GM04503 (cell line): ENCODE data around the gene ELOVL1.
"Not testable (repeated sequence)": the region's sequence is repeated elsewhere in the genome, so short reads cannot be mapped to it uniquely, and the experiment has no call there.

Source experiments
- DNase-seq: peaks from one replicate; pipeline ENCODE4 v3.0.0-alpha.2; 2012; ENCODE audit warnings: low read depth

The ELOVL1 gene

DNA sequence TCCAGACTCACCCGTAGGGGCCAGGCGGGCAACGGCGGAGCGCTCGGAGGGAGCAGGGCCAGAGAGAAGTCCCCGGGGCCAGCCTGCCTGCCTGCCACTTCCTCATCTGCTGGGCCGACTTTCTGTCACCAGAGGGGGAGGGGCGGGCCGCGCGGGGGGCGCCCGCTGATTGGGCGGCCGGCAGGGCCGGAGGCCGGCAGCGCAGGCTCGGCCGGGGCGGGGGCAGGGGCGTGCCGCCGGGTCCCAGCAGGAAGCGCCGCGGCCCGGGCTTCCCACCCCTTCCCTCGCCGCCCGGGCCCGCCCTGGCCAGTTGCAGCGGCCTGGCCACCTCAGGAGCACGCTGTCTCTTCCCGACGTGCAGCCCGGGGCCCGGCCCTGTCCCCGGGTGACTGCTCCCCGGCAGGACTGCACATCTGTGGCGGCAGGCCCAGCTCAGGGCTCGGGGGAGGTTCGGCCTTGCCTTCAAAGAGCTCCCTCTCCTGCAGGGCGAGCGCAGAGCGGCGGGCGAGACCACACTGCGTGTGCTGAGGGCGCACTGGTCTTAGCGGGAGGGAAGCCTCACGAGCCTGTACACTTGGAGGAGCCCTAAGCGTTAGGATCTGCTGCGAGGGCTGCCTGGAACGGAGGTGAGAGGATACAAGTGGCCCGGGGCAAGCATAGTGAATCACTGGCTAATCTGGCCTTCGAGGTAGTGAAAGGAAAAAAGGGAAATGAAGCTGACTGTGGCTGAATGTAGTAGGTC lies at the start of gene ELOVL1:
TSS of gene ELOVL1 (minus strand) at position 108 of the 742 bp plus-strand sequence. CDS start 2,402 bp downstream, outside the sequence.
- DNase-seq, result peak; percentile 49

- DNase-seq, result no peak
These were observed 48.1 kb upstream of the ELOVL1 start for GRCh38 chr1:43415901-43416300.

GRCh38 chr1:43414634-43415223 lies 46.9 kb upstream of the ELOVL1 start:
- no peak for DNase-seq

- not testable (repeated sequence) for DNase-seq
These were observed 45.6 kb upstream of the ELOVL1 start for GRCh38 chr1:43413426-43413825.

- DNase-seq, result no peak
These were observed 42.8 kb upstream of the ELOVL1 start for GRCh38 chr1:43410571-43410970.

GRCh38 chr1:43405876-43406234 lies 38.0 kb upstream of the ELOVL1 start:
- DNase-seq, result no peak

GRCh38 chr1:43405219-43405875 lies 37.5 kb upstream of the ELOVL1 start:
- no peak for DNase-seq

DNA sequence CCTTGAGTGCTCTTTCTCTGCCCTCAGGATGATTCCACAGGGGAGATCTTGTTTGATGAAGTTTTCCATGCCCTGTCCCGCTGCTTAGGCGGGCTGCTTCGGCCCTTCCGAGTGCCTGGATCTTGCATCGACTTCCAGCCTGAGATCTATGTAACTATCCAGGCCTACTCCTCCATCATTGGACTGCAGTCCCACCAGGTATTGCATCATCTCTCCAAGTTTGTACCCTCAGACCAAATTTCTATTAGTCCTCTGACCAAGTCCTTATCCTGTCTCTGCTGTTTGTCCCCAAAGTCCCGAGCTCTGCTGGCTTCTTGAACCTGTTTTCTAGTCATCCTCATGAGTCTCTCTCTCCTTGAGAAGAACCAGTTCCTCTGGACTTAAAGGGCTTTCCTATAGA lies 36.5 kb upstream of the ELOVL1 start:
- no peak for DNase-seq

DNA sequence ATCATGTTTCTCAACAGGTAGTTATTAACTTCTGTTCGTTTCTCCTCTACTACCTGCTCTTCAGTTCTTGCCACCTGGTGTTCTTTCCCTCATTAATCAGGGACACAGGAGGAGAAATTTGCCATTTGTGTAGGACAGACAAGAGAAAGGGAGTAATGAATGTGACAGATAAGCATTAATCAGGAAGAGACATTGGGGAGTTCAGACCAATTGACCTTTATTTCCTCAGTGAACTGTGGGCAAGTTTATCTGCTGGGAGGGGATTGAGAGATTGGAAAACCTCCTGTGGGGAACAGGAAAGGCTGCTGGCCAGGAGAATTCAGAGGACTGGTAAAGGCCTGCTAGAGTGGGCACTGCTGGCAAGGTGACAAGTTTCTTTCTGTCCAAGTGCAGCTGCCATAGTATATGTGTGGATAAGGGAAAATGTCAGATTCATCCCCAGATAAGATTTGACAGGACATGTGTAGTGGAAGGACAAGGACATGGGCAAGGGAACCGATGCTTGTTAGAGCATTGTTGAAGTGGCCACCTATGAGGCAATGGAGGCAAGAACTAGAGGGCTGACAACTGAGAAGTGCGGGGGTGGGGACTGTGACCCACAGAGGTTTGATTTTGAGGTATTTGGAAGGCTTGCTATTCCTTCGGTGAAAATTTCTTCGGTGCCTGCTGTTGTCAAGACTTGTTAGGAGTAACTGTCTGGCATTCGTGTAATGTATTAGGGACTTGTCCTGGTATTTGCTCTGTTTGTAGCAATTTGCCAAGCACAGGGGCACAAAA lies 34.5 kb upstream of the ELOVL1 start:
- no peak for DNase-seq

DNA sequence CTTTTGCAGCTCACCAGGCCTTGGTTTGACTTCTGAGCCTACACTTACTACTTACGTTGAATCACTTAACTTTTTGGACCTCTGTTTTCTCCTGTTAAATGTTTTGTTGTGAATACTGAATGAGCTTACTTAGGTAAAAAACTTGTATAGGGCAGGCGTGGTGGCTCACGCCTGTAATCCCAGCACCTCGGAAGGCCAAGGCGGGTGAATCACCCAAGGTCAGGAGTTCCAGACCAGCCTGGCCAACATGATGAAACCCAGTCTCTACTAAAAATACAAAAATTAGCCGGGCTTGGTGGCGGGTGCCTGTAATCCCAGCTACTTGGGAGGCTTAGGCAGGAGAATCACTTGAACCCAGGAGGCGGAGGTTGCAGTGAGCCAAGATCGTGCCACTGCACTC lies 32.6 kb upstream of the ELOVL1 start:
- DNase-seq, result not testable (repeated sequence)

GRCh38 chr1:43398227-43398626 lies 30.4 kb upstream of the ELOVL1 start:
- no peak for DNase-seq

DNA sequence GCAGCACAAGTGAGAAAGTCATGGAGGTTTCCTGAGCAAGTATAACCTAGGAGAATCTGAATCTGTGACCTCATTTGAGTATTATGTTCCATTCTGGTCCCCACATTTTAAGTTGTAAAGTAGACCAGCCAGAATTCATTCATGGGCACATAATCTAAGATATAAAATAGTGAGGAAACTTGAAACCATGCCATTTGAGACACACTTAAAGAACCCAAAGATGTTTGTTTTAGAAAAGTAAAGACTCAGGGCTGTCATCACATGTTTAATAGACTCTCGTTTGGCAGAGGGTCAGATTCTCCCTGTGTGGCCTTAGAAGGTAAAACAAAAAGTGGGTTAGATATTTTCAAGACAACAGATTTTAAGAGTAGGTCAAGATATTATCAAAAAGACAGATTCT lies 28.2 kb upstream of the ELOVL1 start:
- DNase-seq, result no peak

DNA sequence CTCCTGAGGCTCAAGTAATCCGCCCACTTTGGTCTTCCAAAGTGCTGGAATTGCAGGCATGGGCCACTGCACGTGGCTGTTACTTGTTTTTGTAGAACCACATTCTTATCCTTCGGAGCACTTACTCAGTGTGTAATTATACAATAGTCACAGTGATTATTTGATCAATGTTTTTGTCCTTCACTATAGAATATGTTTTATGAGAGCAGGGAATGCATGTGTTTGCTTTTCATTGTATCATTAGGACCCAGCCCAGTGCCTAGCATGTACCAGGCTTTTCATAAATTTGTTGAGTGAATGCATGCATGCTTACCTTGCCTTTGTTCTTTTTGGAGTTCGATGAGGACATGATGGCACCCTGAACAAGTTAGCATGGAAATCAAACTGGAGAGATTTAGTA lies 27.7 kb upstream of the ELOVL1 start:
- no peak for DNase-seq

DNA sequence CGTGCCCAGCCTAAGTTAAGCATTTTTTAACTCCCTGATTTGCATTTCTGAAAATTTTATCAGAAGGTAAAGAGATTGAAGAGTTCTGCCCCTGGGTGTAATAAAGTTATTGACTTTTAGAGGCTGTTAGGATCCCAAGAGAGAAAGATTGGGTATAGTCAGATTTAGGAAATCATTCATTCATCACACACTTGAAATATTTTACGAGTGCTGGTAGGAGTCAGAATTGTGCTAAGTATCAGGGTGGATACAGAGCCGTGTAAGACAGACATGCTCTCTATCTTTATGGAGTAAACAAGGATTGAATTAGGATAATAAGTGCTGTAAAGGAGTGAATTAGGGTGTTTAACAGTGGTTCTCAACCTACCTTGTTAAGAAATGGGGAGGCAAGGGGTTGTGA lies 24.9 kb upstream of the ELOVL1 start:
- no peak for DNase-seq

- DNase-seq, result peak; percentile 70
These were observed 21.8 kb upstream of the ELOVL1 start, which contains the start of the genes MED8 and SZT2 for GRCh38 chr1:43389326-43390313. Gene MED8 (minus strand): TSS chr1:43389800. CDS start chr1:43389764, 36 bp downstream. Gene SZT2 (plus strand): TSS chr1:43389899. CDS start chr1:43389969, 70 bp downstream.

- DNase-seq, result no peak
These were observed 20.8 kb upstream of the ELOVL1 start for GRCh38 chr1:43388613-43389012.

GRCh38 chr1:43387976-43388599 lies 20.3 kb upstream of the ELOVL1 start:
- no peak for DNase-seq

- no peak for DNase-seq
These were observed 18.9 kb upstream of the ELOVL1 start for GRCh38 chr1:43386676-43387075.

- no peak for DNase-seq
These were observed 15.6 kb upstream of the ELOVL1 start for GRCh38 chr1:43383449-43383848.

- no peak for DNase-seq
These were observed 14.4 kb upstream of the ELOVL1 start for GRCh38 chr1:43382027-43382779.
